IPS DF 6.9 (cell line): ENCODE measurements around the gene CACNG8.

Experiments
- DNase-seq: peaks from one replicate; pipeline ENCODE4 v3.0.0-alpha.2; 2013; ENCODE audit warnings: low read depth, low spot score
- H3K27ac ChIP-seq: one replicate; pipeline ENCODE4 v1.5.1; 2013; ENCODE audit warnings: low read length, control low read depth
- H3K27me3 ChIP-seq: 2 replicates; pipeline ENCODE4 v1.6.1; 2013; ENCODE audit warnings: mild to moderate bottlenecking, low read length; ENCODE audit not compliant: control insufficient read depth, insufficient read depth
- H3K36me3 ChIP-seq: 2 replicates; pipeline ENCODE4 v1.6.1; 2013; ENCODE audit warnings: low read length; ENCODE audit not compliant: control insufficient read depth, insufficient read depth
- H3K4me1 ChIP-seq: 2 replicates; pipeline ENCODE4 v1.6.1; 2013; ENCODE audit warnings: low read length; ENCODE audit not compliant: control insufficient read depth, insufficient read depth
- H3K4me3 ChIP-seq: 2 replicates; pipeline ENCODE4 v1.5.1; 2013; ENCODE audit warnings: mild to moderate bottlenecking, low read length
- H3K9me3 ChIP-seq: 2 replicates; pipeline ENCODE4 v1.6.1; 2013; ENCODE audit warnings: low read length, inconsistent platforms; ENCODE audit not compliant: control insufficient read depth, insufficient read depth
- WGBS: extraction: QIAGEN DNeasy Blood & Tissue Kit; methylation state at CpG from one replicate; pipeline ENCODE4 v1.1.7; 2013; ENCODE audit warnings: mixed read lengths, missing lambda C conversion rate; ENCODE audit not compliant: insufficient read length, insufficient coverage; 5-methylcytosine and 5-hydroxymethylcytosine counted together

CACNG8 gene

DNA sequence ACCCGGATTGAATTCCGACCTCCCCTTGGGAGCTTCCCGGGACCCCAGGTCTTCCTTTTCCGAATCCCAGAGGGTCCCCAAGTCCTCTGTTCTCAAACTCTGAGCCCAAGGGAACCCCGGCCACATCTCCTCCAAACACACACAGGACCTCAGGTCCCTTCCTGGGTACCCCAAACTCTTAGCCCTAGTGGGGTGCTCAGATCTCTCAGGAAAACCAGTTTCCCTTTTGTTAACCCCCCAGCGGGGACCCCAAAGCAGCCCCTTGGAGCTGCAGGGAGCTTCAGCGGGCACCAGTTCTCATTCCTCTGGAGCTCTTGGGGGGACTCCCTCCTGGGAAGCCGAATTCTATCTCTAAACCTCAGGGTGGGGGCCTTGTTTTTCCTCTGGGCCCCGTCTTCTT lies 29.5 kb downstream of the CACNG8 start:
- no peaks in the 10 kb centered on the region for H3K4me1 ChIP-seq
- H3K4me3 ChIP-seq = no peak overlapping the region
- H3K27me3 ChIP-seq = no peaks in the 10 kb centered on the region; the same call in 1 of the 2 replicates
- H3K27ac ChIP-seq = no peak overlapping the region
- no peak for DNase-seq
- H3K9me3 ChIP-seq = no peaks in the 10 kb centered on the region
- no CpG with 5 or more reads among the region's 9 CpGs for WGBS
- no peaks in the 10 kb centered on the region for H3K36me3 ChIP-seq

DNA sequence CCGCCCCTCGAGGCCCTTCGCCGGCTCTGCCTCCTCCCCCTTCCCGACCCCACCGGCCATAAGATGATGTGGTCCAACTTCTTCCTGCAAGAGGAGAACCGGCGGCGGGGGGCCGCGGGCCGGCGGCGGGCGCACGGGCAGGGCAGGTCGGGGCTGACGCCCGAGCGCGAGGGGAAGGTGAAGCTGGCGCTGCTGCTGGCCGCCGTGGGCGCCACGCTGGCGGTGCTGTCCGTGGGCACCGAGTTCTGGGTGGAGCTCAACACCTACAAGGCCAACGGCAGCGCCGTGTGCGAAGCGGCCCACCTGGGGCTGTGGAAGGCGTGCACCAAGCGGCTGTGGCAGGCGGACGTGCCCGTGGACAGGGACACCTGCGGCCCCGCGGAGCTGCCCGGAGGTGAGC lies 30.1 kb downstream of the CACNG8 start:
- Histone ChIP-seq H3K27ac (no peak overlapping the region), H3K27me3 (no peaks in the 10 kb centered on the region; the same call in 1 of the 2 replicates), H3K4me1 (no peaks in the 10 kb centered on the region), H3K4me3 (no peak overlapping the region), H3K9me3 (no peaks in the 10 kb centered on the region), H3K36me3 (no peaks in the 10 kb centered on the region)
- DNase-seq = no peak
- WGBS = no CpG with 5 or more reads among the region's 43 CpGs

- Histone ChIP-seq H3K4me3 (no peak overlapping the region), H3K36me3 (no peaks in the 10 kb centered on the region), H3K27me3 (no peaks in the 10 kb centered on the region; the same call in 1 of the 2 replicates), H3K4me1 (no peaks in the 10 kb centered on the region), H3K27ac (no peak overlapping the region), H3K9me3 (no peaks in the 10 kb centered on the region)
- WGBS = no CpG with 5 or more reads among the region's 3 CpGs
- DNase-seq = no peak
Measured at GRCh38 chr19:53993448-53993847, 30.7 kb downstream of the CACNG8 start.

DNA sequence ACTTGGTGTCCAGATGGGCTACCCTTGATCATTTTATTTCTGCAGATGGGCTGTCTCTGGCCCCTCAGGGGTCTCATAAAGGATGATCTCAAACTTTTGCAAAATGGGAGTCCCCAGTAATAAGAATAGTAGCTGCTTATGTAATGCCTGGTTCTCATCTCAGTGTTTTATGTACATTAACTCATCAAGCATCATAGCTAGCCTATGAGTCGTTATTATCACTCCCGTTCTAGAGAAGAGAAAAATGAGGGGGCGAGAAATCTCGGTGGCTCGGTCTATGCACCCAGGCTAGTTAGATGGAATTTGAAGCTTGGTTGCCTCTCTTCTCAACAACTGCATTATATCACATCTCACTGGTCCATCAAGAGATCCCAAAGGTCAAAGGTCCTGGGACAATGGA lies 32.1 kb downstream of the CACNG8 start:
- H3K9me3 ChIP-seq = no peaks in the 10 kb centered on the region
- no CpG with 5 or more reads among the region's 5 CpGs for WGBS
- no peak overlapping the region for H3K4me3 ChIP-seq
- no peak overlapping the region for H3K27ac ChIP-seq
- H3K36me3 ChIP-seq = no peaks in the 10 kb centered on the region
- no peak for DNase-seq
- no peaks in the 10 kb centered on the region for H3K4me1 ChIP-seq
- H3K27me3 ChIP-seq = no peaks in the 10 kb centered on the region; the same call in 1 of the 2 replicates

- no peak for DNase-seq
- H3K27me3 ChIP-seq = no peaks in the 10 kb centered on the region; the same call in 1 of the 2 replicates
- H3K9me3 ChIP-seq = no peaks in the 10 kb centered on the region
- no peaks in the 10 kb centered on the region for H3K36me3 ChIP-seq
- H3K4me3 ChIP-seq = no peak overlapping the region
- H3K4me1 ChIP-seq = no peaks in the 10 kb centered on the region
- no CpG with 5 or more reads among the region's 7 CpGs for WGBS
- no peak overlapping the region for H3K27ac ChIP-seq
Measured at GRCh38 chr19:53998223-53998622, 35.5 kb downstream of the CACNG8 start.

DNA sequence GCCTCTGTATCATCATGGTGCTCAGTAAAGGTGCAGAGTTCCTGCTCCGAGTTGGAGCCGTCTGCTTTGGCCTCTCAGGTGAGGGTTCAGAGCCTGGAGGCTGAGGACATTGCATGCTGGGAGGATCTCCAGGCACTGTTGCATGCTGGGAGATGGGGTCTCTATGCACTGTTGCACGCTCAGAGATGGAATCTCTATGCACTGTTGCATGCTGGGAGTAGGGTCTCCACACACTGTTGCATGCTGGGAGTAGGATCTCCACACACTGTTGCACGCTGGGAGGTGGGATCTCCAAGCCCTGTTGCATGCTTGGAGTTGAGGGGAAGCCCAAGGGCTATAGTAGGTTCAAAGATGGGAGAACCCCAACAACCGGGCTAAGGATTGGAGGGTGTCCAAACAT lies 37.0 kb downstream of the CACNG8 start:
- no peaks in the 10 kb centered on the region for H3K36me3 ChIP-seq
- no peaks in the 10 kb centered on the region for H3K9me3 ChIP-seq
- no CpG with 5 or more reads among the region's 5 CpGs for WGBS
- no peak overlapping the region for H3K4me3 ChIP-seq
- no peak overlapping the region for H3K27ac ChIP-seq
- no peaks in the 10 kb centered on the region for H3K27me3 ChIP-seq
- no peaks in the 10 kb centered on the region for H3K4me1 ChIP-seq
- no peak for DNase-seq

- H3K27me3 ChIP-seq = no peaks in the 10 kb centered on the region
- H3K27ac ChIP-seq = no peak overlapping the region
- no CpG with 5 or more reads among the region's 2 CpGs for WGBS
- no peaks in the 10 kb centered on the region for H3K9me3 ChIP-seq
- no peaks in the 10 kb centered on the region for H3K4me1 ChIP-seq
- H3K36me3 ChIP-seq = no peaks in the 10 kb centered on the region
- DNase-seq = no peak
- H3K4me3 ChIP-seq = no peak overlapping the region
Measured at GRCh38 chr19:54001496-54001895, 38.8 kb downstream of the CACNG8 start.

DNA sequence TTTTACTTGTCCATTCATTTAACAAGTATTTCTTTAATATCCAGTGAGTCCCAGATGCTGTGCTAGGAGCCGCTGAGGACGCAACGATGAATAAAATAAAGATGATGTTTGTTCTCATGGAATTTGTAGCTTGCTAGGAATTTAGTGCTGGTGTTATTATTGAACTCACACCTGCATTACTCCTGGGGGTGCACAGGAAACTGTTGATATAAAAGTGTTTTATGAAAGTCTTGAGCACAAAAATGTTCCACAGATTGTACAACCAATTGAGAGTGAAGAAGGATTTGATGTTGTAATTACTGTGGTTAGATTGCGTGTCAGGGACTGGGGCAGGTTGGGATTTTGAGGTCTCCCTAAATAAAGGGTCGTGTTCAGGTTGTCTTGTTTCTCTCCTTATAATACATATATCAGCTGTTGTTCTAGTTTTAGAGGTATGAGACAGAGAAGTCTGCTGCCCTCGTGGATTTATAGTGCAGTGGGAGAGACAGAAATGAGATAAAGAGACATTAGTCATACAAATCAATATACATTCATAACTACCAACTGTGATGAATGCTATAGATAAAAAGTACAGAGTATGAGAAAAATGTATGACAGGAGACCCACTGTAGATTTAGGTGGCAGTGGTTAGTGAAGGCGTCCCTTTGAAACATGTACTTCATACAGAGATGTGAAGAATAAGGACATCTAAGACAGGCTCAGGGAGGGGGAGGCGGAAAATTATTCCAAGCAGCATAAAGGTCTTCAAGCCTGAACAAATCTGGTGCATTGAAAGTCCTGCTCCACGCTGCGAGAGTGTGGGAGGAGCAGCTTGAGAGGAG lies 40.0 kb downstream of the CACNG8 start:
- no peak overlapping the region for H3K4me3 ChIP-seq

DNA sequence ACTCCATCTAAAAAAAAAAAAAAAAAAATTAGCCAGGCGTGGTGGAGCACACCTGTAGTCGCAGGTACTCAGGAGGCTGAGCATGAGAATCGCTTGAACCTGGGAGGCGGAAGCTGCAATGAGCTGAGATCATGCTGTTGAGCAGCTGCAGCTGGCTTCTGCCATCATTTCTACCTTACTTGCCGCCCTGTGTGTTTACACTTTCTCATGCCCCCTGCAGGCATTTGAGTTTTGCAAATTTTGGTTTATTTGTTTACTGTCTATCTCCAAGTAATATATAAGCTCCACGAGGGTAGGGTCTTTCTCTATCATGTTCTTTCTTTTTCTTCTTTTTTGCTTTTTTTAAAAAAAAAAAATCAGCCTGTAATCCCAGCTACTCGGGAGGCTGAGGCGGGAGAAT lies 46.7 kb downstream of the CACNG8 start:
- no peaks in the 10 kb centered on the region for H3K9me3 ChIP-seq
- H3K27ac ChIP-seq = no peak overlapping the region
- no peak for DNase-seq
- WGBS = no CpG with 5 or more reads among the region's 8 CpGs
- H3K4me1 ChIP-seq = no peaks in the 10 kb centered on the region
- H3K36me3 ChIP-seq = no peaks in the 10 kb centered on the region
- no peak overlapping the region for H3K4me3 ChIP-seq
- H3K27me3 ChIP-seq = no peaks in the 10 kb centered on the region

More for the DNA sequence above, 40.0 kb downstream of the CACNG8 start:
- WGBS = no CpG with 5 or more reads among the region's 10 CpGs
- Histone ChIP-seq H3K9me3 (no peaks in the 10 kb centered on the region), H3K27me3 (no peaks in the 10 kb centered on the region), H3K36me3 (no peaks in the 10 kb centered on the region), H3K4me1 (no peaks in the 10 kb centered on the region), H3K27ac (no peak overlapping the region)
- DNase-seq = no peak

GRCh38 chr19:54010474-54010873 lies 47.7 kb downstream of the CACNG8 start:
- Histone ChIP-seq H3K36me3 (no peaks in the 10 kb centered on the region), H3K27ac (no peak overlapping the region), H3K4me3 (no peak overlapping the region), H3K4me1 (no peaks in the 10 kb centered on the region), H3K9me3 (no peaks in the 10 kb centered on the region), H3K27me3 (no peaks in the 10 kb centered on the region)
- WGBS = no CpG with 5 or more reads among the region's 6 CpGs
- DNase-seq = no peak
